CD14-positive monocyte (primary cell): Measurements from ENCODE around the gene MRTFA. TPM values are rescaled to one million over a fixed set of nuclear protein-coding genes. Genes with fewer than 3 reads are reported as not detected.

Experiments
- DNase-seq, 3 donors: peaks; one replicate each; pipeline ENCODE4 v3.0.0-alpha.2; 2011 to 2022
- H2AFZ ChIP-seq: 2 replicates; pipeline ENCODE4 v1.6.0; 2012; ENCODE audit warnings: mild to moderate bottlenecking, low read depth, low read length, inconsistent platforms; ENCODE audit not compliant: insufficient read depth, poor library complexity, severe bottlenecking
- H3K27ac ChIP-seq, 2 donors: 1 replicate in 1 of 2; 2 replicates in 1 of 2; pipeline ENCODE4 v1.5.1; 2012 to 2013; ENCODE audit warnings: low read length in 2 of 2, control low read depth in 1 of 2, inconsistent platforms in 1 of 2, low read depth in 1 of 2, mild to moderate bottlenecking in 1 of 2
- H3K27me3 ChIP-seq, 2 donors: one replicate each; pipeline versions ENCODE4 v1.6.0 to v1.6.1; 2011 to 2013; ENCODE audit warnings: low read length in 2 of 2; ENCODE audit not compliant: control insufficient read depth in 2 of 2, insufficient read depth in 2 of 2
- H3K36me3 ChIP-seq, 2 donors: replicated peaks in 1 of 2; 1 replicate in 1 of 2; 2 replicates in 1 of 2; pipeline versions ENCODE4 v1.5.1 to v1.6.1; 2012 to 2013; ENCODE audit warnings: low read length in 2 of 2, control low read depth in 1 of 2, inconsistent platforms in 1 of 2, mild to moderate bottlenecking in 1 of 2; ENCODE audit not compliant: insufficient read depth in 2 of 2, control insufficient read depth in 1 of 2
- H3K4me1 ChIP-seq, 2 donors: 1 replicate in 1 of 2; 2 replicates in 1 of 2; pipeline versions ENCODE4 v1.5.1 to v1.6.1; 2012 to 2013; ENCODE audit warnings: low read length in 2 of 2, control low read depth in 1 of 2, inconsistent platforms in 1 of 2, mild to moderate bottlenecking in 1 of 2, moderate library complexity in 1 of 2; ENCODE audit not compliant: insufficient read depth in 2 of 2, control insufficient read depth in 1 of 2
- H3K4me2 ChIP-seq: replicated peaks from 2 replicates; pipeline ENCODE3; 2012; ENCODE audit warnings: low read length, moderate library complexity, mild to moderate bottlenecking; ENCODE audit not compliant: poor library complexity, severe bottlenecking; ENCODE audit errors: extremely low read depth
- H3K4me3 ChIP-seq, 3 experiments: fragments of 200-600 bp in 1 of 3; sonication (generic) in 1 of 3; replicated peaks in 1 of 3; 1 replicate in 2 of 3; 2 replicates in 1 of 3; pipeline ENCODE4 v1.5.1; 2011 to 2013; ENCODE audit warnings: low read length in 3 of 3, mild to moderate bottlenecking in 3 of 3, control low read depth in 2 of 3, low read depth in 2 of 3, inconsistent platforms in 1 of 3, moderate library complexity in 1 of 3
- H3K79me2 ChIP-seq: 2 replicates; pipeline ENCODE4 v1.6.0; 2012; ENCODE audit warnings: mild to moderate bottlenecking, control low read depth, inconsistent platforms, low read length, moderate library complexity; ENCODE audit not compliant: insufficient read depth
- H3K9ac ChIP-seq: 2 replicates; pipeline ENCODE4 v1.6.0; 2017; ENCODE audit warnings: low read length, mild to moderate bottlenecking; ENCODE audit not compliant: insufficient read depth, poor library complexity, severe bottlenecking
- H3K9me3 ChIP-seq, 2 donors: replicated peaks in 1 of 2; 1 replicate in 1 of 2; 2 replicates in 1 of 2; pipeline versions ENCODE4 v1.5.1 to v1.6.1; 2012 to 2013; ENCODE audit warnings: low read length in 2 of 2, control low read depth in 1 of 2; ENCODE audit not compliant: control insufficient read depth in 1 of 2, insufficient read depth in 1 of 2
- H4K20me1 ChIP-seq: 2 replicates; pipeline ENCODE4 v1.6.0; 2012; ENCODE audit warnings: mild to moderate bottlenecking, low read length, control low read depth, moderate library complexity; ENCODE audit not compliant: insufficient read depth
- H3K27ac Mint-ChIP-seq, 7 donors: one replicate each; pipeline ENCODE4 v1.8.0; 2020; ENCODE audit warnings: mild to moderate bottlenecking in 7 of 7, mixed read lengths in 7 of 7, moderate library complexity in 6 of 7, inconsistent platforms in 2 of 7
- H3K27me3 Mint-ChIP-seq, 3 donors: one replicate each; pipeline ENCODE4 v1.8.0; 2021 to 2022; ENCODE audit warnings: low read depth in 3 of 3, mild to moderate bottlenecking in 3 of 3, mixed read lengths in 3 of 3, moderate library complexity in 3 of 3, inconsistent platforms in 1 of 3
- H3K36me3 Mint-ChIP-seq, 2 donors: one replicate each; pipeline ENCODE4 v1.8.0; 2020; ENCODE audit warnings: mixed read lengths in 2 of 2, inconsistent platforms in 1 of 2, mild to moderate bottlenecking in 1 of 2
- H3K4me1 Mint-ChIP-seq: one replicate; pipeline ENCODE4 v1.8.0; 2020; ENCODE audit warnings: mild to moderate bottlenecking, mixed read lengths
- H3K4me3 Mint-ChIP-seq, 2 donors: one replicate each; pipeline ENCODE4 v1.8.0; 2020; ENCODE audit warnings: mild to moderate bottlenecking in 2 of 2, mixed read lengths in 2 of 2, moderate library complexity in 1 of 2
- H3K9me3 Mint-ChIP-seq, 7 donors: one replicate each; pipeline ENCODE4 v1.8.0; 2020 to 2022; ENCODE audit warnings: mixed read lengths in 7 of 7, mild to moderate bottlenecking in 6 of 7, moderate library complexity in 6 of 7, inconsistent platforms in 2 of 7
- WGBS: methylation state at CpG from one replicate; pipeline ENCODE4 v1.1.5; 2013; ENCODE audit warnings: missing lambda C conversion rate; ENCODE audit not compliant: insufficient coverage; 5-methylcytosine and 5-hydroxymethylcytosine counted together
- intact Hi-C, 2 donors: fragments of 100-400 bp; cut with micrococcal nuclease; formaldehyde crosslinking; loops; one replicate each; pipeline versions ENCODE4 v1.15.0 to v1.15.1; 2023
- polyA plus RNA-seq, 3 donors: library from polyadenylated mRNA; depleted of rRNA in 1 of 3; unstranded in 2 of 3; stranded (reverse) in 1 of 3; fragments of 300-500 nt in 2 of 3; fragments of >200 nt in 1 of 3; fragmentation: Illumina TruSeq in 2 of 3; gene quantifications; 1 replicate in 2 of 3; 2 replicates in 1 of 3; pipeline ENCODE4 v1.2.3, GENCODE V29; 2012 to 2021
- TF ChIP-seq, protein P1 (sequence below): fragments of 200-600 bp; IDR thresholded peaks from one replicate; pipeline ENCODE4 v1.8.0; 2022; ENCODE audit warnings: antibody characterized with exemption, mild to moderate bottlenecking

The MRTFA gene
- polyA plus RNA-seq, 3 donors, result 14.1 to 33.8 (median 18.9) TPM

DNA sequence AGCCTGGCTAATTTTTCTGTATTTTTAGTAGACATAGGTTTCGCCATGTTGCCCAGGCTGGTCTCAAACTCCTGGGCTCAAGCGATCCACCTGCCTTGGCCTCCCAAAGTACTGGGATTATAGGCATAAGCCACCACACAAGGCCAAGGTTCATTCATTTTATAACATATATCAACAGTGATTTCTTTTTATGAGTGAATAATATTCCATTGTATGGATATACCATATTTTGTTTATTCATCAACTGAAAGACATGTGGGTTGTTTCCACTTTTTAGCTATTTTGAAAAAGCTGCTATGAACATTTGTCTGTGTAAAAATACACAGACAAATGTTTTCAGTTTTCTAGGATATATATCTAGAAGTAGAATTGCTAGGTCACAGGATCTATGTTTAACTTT, 116.0 kb downstream of the MRTFA start:
- H3K27me3 Mint-ChIP-seq, result no peaks in the 10 kb centered on the region
- Histone ChIP-seq H3K27ac (no peak overlapping the region), H3K79me2 (peaks cover 32% of the 10 kb centered on the region), H3K9ac (no peak overlapping the region), H3K4me3 (no peak overlapping the region), H3K27me3 (no peaks in the 10 kb centered on the region), H3K9me3 (no peaks in the 10 kb centered on the region), H3K36me3 (peaks cover 4 to 41% of the 10 kb centered on the region in 2 donors), H3K4me1 (no peaks in the 10 kb centered on the region), H4K20me1 (peaks cover 9% of the 10 kb centered on the region), H2AFZ (no peak overlapping the region), H3K4me2 (no peak overlapping the region)
- no peaks in the 10 kb centered on the region for H3K9me3 Mint-ChIP-seq
- peaks cover 8% of the 10 kb centered on the region for H3K4me1 Mint-ChIP-seq
- 100% methylated on average over 1 of the region's 2 CpGs for WGBS
- H3K36me3 Mint-ChIP-seq, result peaks cover 30 to 48% of the 10 kb centered on the region in 2 donors
- H3K4me3 Mint-ChIP-seq, result no peak overlapping the region
- H3K27ac Mint-ChIP-seq, result peak overlapping the region in 1 of 7 donors; percentile 5
- TF ChIP-seq, protein P1, sequence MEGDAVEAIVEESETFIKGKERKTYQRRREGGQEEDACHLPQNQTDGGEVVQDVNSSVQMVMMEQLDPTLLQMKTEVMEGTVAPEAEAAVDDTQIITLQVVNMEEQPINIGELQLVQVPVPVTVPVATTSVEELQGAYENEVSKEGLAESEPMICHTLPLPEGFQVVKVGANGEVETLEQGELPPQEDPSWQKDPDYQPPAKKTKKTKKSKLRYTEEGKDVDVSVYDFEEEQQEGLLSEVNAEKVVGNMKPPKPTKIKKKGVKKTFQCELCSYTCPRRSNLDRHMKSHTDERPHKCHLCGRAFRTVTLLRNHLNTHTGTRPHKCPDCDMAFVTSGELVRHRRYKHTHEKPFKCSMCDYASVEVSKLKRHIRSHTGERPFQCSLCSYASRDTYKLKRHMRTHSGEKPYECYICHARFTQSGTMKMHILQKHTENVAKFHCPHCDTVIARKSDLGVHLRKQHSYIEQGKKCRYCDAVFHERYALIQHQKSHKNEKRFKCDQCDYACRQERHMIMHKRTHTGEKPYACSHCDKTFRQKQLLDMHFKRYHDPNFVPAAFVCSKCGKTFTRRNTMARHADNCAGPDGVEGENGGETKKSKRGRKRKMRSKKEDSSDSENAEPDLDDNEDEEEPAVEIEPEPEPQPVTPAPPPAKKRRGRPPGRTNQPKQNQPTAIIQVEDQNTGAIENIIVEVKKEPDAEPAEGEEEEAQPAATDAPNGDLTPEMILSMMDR, result no peak
- intact Hi-C loops, result no loop called here
- DNase-seq, result no peak

GRCh38 chr22:40519948-40520331, 116.6 kb downstream of the MRTFA start:
- H3K27ac Mint-ChIP-seq, result peak overlapping the region in 2 of 7 donors; percentile 3 to 19

More at GRCh38 chr22:40519948-40520331, 116.6 kb downstream of the MRTFA start:
- Mint-ChIP-seq H3K9me3 (no peaks in the 10 kb centered on the region), H3K4me1 (peaks cover 8% of the 10 kb centered on the region), H3K4me3 (no peak overlapping the region), H3K36me3 (peaks cover 35 to 53% of the 10 kb centered on the region in 2 donors), H3K27me3 (no peaks in the 10 kb centered on the region)
- Histone ChIP-seq H3K36me3 (peaks cover 4 to 41% of the 10 kb centered on the region in 2 donors), H3K27me3 (no peaks in the 10 kb centered on the region), H3K79me2 (peaks cover 37% of the 10 kb centered on the region), H3K27ac (no peak overlapping the region), H3K9me3 (no peaks in the 10 kb centered on the region), H4K20me1 (peaks cover 9% of the 10 kb centered on the region), H3K4me3 (no peak overlapping the region), H3K9ac (no peak overlapping the region), H3K4me2 (no peak overlapping the region), H3K4me1 (no peaks in the 10 kb centered on the region), H2AFZ (no peak overlapping the region)
- no peak for DNase-seq
- 90% methylated on average over 2 of the region's 3 CpGs for WGBS
- TF ChIP-seq, protein P1, result no peak
- intact Hi-C loops, result no loop called here
